ENCODE results near the gene MAP4K2. TPM values are rescaled to one million over a fixed set of nuclear protein-coding genes. Genes with fewer than 3 reads are reported as not detected.

Gene MAP4K2
- total RNA-seq, 2 experiments from 2014 or later = 95.6 to 98.0 TPM

- H3K27me3 Mint-ChIP-seq = no peaks in the 10 kb centered on the region
- ChIA-PET CTCF (no interaction called here), POLR2A (interaction anchor here (1.3 to 15.7 kb wide), 3 partner anchors 11 to 27 kb away, joined by 5 to 435 read pairs (median 6); partner anchors contain the start of genes PYGM and SF1)
- H3K36me3 Mint-ChIP-seq (ENCODE audit: low read depth) = peaks cover 26% of the 10 kb centered on the region
- DNase-seq = no peak
- no peak overlapping the region for H3K4me3 Mint-ChIP-seq
- peaks cover 30% of the 10 kb centered on the region for H3K4me1 Mint-ChIP-seq
- H3K27ac Mint-ChIP-seq = no peak overlapping the region
- H3K9me3 Mint-ChIP-seq = no peaks in the 10 kb centered on the region
These were observed 51.4 kb downstream of the MAP4K2 start for GRCh38 chr11:64751580-64751979.

GRCh38 chr11:64751136-64751535 is 51.9 kb downstream of the MAP4K2 start:
- Mint-ChIP-seq H3K36me3 (ENCODE audit: low read depth) (peaks cover 26% of the 10 kb centered on the region), H3K27me3 (no peaks in the 10 kb centered on the region), H3K4me3 (no peak overlapping the region), H3K27ac (no peak overlapping the region), H3K4me1 (peaks cover 34% of the 10 kb centered on the region), H3K9me3 (no peaks in the 10 kb centered on the region)
- no peak for DNase-seq
- POLR2A ChIA-PET = interaction anchor here (1.1 to 15.7 kb wide), 2 partner anchors 12 to 21 kb away, joined by 3 to 435 read pairs; partner anchors contain the start of gene PYGM
- CTCF ChIA-PET = interaction anchor here (1.3 kb wide), 1 partner anchor 9 kb away, joined by 4 read pairs; no protein-coding TSS in a partner anchor

- Mint-ChIP-seq H3K4me1 (peaks cover 38% of the 10 kb centered on the region), H3K9me3 (no peaks in the 10 kb centered on the region), H3K27me3 (no peaks in the 10 kb centered on the region), H3K36me3 (ENCODE audit: low read depth) (peaks cover 26% of the 10 kb centered on the region), H3K27ac (peak overlapping the region; percentile 33), H3K4me3 (no peak overlapping the region)
- DNase-seq = no peak
- ChIA-PET CTCF (interaction anchor here (1.3 kb wide), 1 partner anchor 10 kb away, joined by 4 read pairs; no protein-coding TSS in a partner anchor), POLR2A (interaction anchor here (1.1 to 15.7 kb wide), 2 partner anchors 12 to 21 kb away, joined by 3 to 435 read pairs; partner anchors contain the start of gene PYGM)
These were observed 52.5 kb downstream of the MAP4K2 start for GRCh38 chr11:64750361-64751054.

GRCh38 chr11:64747961-64748665 is 54.9 kb downstream of the MAP4K2 start:
- CTCF ChIA-PET = interaction anchor here (1.5 to 9.8 kb wide), 3 partner anchors 13 to 24 kb away, joined by 3 to 132 read pairs (median 10); partner anchors contain the start of gene PYGM
- POLR2A ChIA-PET = interaction anchor here (10.4 to 15.7 kb wide), 2 partner anchors 15 to 27 kb away, joined by 197 to 435 read pairs; partner anchors contain the start of genes PYGM and SF1
- DNase-seq = no peak
- Mint-ChIP-seq H3K27me3 (no peaks in the 10 kb centered on the region), H3K27ac (peak overlapping the region; percentile 44), H3K4me3 (no peak overlapping the region), H3K36me3 (ENCODE audit: low read depth) (peaks cover 33% of the 10 kb centered on the region), H3K4me1 (peaks cover 49% of the 10 kb centered on the region), H3K9me3 (no peaks in the 10 kb centered on the region)

GRCh38 chr11:64746486-64746885 is 56.5 kb downstream of the MAP4K2 start:
- H3K9me3 Mint-ChIP-seq = no peaks in the 10 kb centered on the region
- peak overlapping the region; percentile 17 for H3K4me3 Mint-ChIP-seq
- H3K36me3 Mint-ChIP-seq (ENCODE audit: low read depth) = peaks cover 24% of the 10 kb centered on the region
- H3K4me1 Mint-ChIP-seq = peaks cover 50% of the 10 kb centered on the region
- ChIA-PET CTCF (interaction anchor here (1.5 to 9.8 kb wide), 3 partner anchors 14 to 26 kb away, joined by 3 to 132 read pairs (median 10); partner anchors contain the start of gene PYGM), POLR2A (interaction anchor here (0.8 to 15.7 kb wide), 6 partner anchors 8 to 294 kb away, joined by 3 to 435 read pairs (median 10); partner anchors contain the start of genes PYGM and SF1)
- H3K27ac Mint-ChIP-seq = peak overlapping the region; percentile 62
- DNase-seq = no peak
- H3K27me3 Mint-ChIP-seq = no peaks in the 10 kb centered on the region

- peak overlapping the region; percentile 84 for H3K4me3 Mint-ChIP-seq
- H3K27ac Mint-ChIP-seq = peak overlapping the region; percentile 90
- peak; percentile 89 for DNase-seq
- POLR2A ChIA-PET = interaction anchor here (0.8 to 15.7 kb wide), 19 partner anchors 9 to 1904 kb away, joined by 3 to 435 read pairs (median 4); partner anchors contain the start of genes MAP4K2, NEAT1, PYGM and SF1
- peaks cover 28% of the 10 kb centered on the region for H3K36me3 Mint-ChIP-seq (ENCODE audit: low read depth)
- peaks cover 53% of the 10 kb centered on the region for H3K4me1 Mint-ChIP-seq
- no peaks in the 10 kb centered on the region for H3K27me3 Mint-ChIP-seq
- CTCF ChIA-PET = interaction anchor here (0.8 to 9.8 kb wide), 9 partner anchors 15 to 1182 kb away, joined by 3 to 132 read pairs (median 20); partner anchors contain the start of genes CDC42BPG, PYGM and SF1
- H3K9me3 Mint-ChIP-seq = no peaks in the 10 kb centered on the region
These were observed 57.3 kb downstream of the MAP4K2 start for GRCh38 chr11:64745521-64746328.

GRCh38 chr11:64745189-64745520 is 57.9 kb downstream of the MAP4K2 start:
- DNase-seq = peak; percentile 92
- peak overlapping the region; percentile 84 for H3K4me3 Mint-ChIP-seq
- CTCF ChIA-PET = interaction anchor here (0.8 to 9.8 kb wide), 9 partner anchors 16 to 1183 kb away, joined by 3 to 132 read pairs (median 20); partner anchors contain the start of genes CDC42BPG, PYGM and SF1
- H3K36me3 Mint-ChIP-seq (ENCODE audit: low read depth) = peaks cover 28% of the 10 kb centered on the region
- H3K9me3 Mint-ChIP-seq = no peaks in the 10 kb centered on the region
- H3K27ac Mint-ChIP-seq = peak overlapping the region; percentile 90
- H3K27me3 Mint-ChIP-seq = no peaks in the 10 kb centered on the region
- POLR2A ChIA-PET = interaction anchor here (0.8 to 15.7 kb wide), 20 partner anchors 9 to 1904 kb away, joined by 3 to 435 read pairs (median 4); partner anchors contain the start of genes MAP4K2, MUS81, NEAT1 and POLA2
- peaks cover 52% of the 10 kb centered on the region for H3K4me1 Mint-ChIP-seq

GRCh38 chr11:64744544-64745188 is 58.3 kb downstream of the MAP4K2 start:
- H3K27ac Mint-ChIP-seq = peak overlapping the region; percentile 96
- H3K4me3 Mint-ChIP-seq = peak overlapping the region; percentile 95
- peak; percentile 54 for DNase-seq

GRCh38 chr11:64743591-64744543 is 59.1 kb downstream of the MAP4K2 start, which contains the start of gene RASGRP2:
Gene RASGRP2, minus strand, starts transcription at chr11:64744142. Its CDS starts 1,276 bp downstream, at chr11:64742866.
- peaks cover 36% of the 10 kb centered on the region for H3K36me3 Mint-ChIP-seq (ENCODE audit: low read depth)
- H3K4me1 Mint-ChIP-seq = peaks cover 50% of the 10 kb centered on the region
- no peaks in the 10 kb centered on the region for H3K27me3 Mint-ChIP-seq
- ChIA-PET POLR2A (interaction anchor here (0.7 to 15.7 kb wide), 29 partner anchors 8 to 1116 kb away, joined by 3 to 435 read pairs (median 4); partner anchors contain the start of genes ARL2, CDCA5, MAP3K11 and MAP4K2), CTCF (interaction anchor here (0.6 to 9.8 kb wide), 13 partner anchors 17 to 434 kb away, joined by 3 to 132 read pairs (median 8); partner anchors contain the start of genes CDC42BPG, PRDX5, PYGM and SF1)
- H3K4me3 Mint-ChIP-seq = peak within 1 kb of the TSS; percentile 95
- peak; percentile 92 for DNase-seq
- H3K27ac Mint-ChIP-seq = peak within 1 kb of the TSS; percentile 96
- no peaks in the 10 kb centered on the region for H3K9me3 Mint-ChIP-seq

More at GRCh38 chr11:64744544-64745188, 58.3 kb downstream of the MAP4K2 start:
- no peaks in the 10 kb centered on the region for H3K27me3 Mint-ChIP-seq
- ChIA-PET CTCF (interaction anchor here (0.8 to 9.8 kb wide), 13 partner anchors 16 to 1183 kb away, joined by 3 to 132 read pairs (median 8); partner anchors contain the start of genes CDC42BPG, PRDX5, PYGM and SF1), POLR2A (interaction anchor here (0.7 to 15.7 kb wide), 30 partner anchors 8 to 1903 kb away, joined by 3 to 435 read pairs (median 4); partner anchors contain the start of genes ARL2, CDCA5, MAP3K11 and MAP4K2)
- peaks cover 50% of the 10 kb centered on the region for H3K4me1 Mint-ChIP-seq
- no peaks in the 10 kb centered on the region for H3K9me3 Mint-ChIP-seq
- peaks cover 29% of the 10 kb centered on the region for H3K36me3 Mint-ChIP-seq (ENCODE audit: low read depth)

- Mint-ChIP-seq H3K36me3 (ENCODE audit: low read depth) (peaks cover 33% of the 10 kb centered on the region), H3K4me3 (peak overlapping the region; percentile 95), H3K4me1 (peaks cover 47% of the 10 kb centered on the region), H3K27me3 (no peaks in the 10 kb centered on the region), H3K9me3 (no peaks in the 10 kb centered on the region), H3K27ac (no peak overlapping the region)
- ChIA-PET POLR2A (interaction anchor here (0.7 to 15.7 kb wide), 14 partner anchors 10 to 872 kb away, joined by 3 to 435 read pairs (median 8); partner anchors contain the start of genes CDCA5, MAP3K11, MAP4K2 and POLA2), CTCF (interaction anchor here (0.6 to 9.8 kb wide), 12 partner anchors 9 to 433 kb away, joined by 3 to 132 read pairs (median 14); partner anchors contain the start of genes CDC42BPG, PYGM and SF1)
- peak; percentile 79 for DNase-seq
These were observed 60.0 kb downstream of the MAP4K2 start for GRCh38 chr11:64742889-64743590.
